HG03460 (cell line): ENCODE measurements around the gene GRAMD4.

Experiments
- ATAC-seq: cut with Tn5 transposase; IDR thresholded peaks from one replicate; pipeline ENCODE4 v1.9.1; 2021; ENCODE audit not compliant: unreplicated experiment

The GRAMD4 gene

GRCh38 chr22:46596032-46596441, 24.1 kb upstream of the GRAMD4 start:
- ATAC-seq: no peak

DNA sequence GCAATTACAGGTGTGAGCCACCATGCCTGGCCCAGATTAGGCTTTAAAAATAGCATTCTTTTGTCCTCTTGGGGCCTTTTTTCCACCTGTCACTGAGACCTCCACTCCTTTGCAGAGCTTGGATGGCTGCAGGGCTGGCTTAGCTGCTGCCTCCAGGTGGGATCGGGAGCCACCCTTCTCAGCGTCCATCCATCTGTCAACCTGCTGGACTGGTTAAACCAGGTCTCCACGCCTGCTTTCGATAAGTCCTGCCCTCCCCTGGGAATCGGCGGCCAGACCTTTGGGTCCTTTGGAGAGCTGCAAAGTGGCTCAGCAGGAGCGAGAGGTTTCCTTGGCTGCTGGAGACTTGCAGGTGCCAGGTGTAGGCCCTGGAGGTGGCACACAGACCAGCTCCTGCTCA, 23.4 kb upstream of the GRAMD4 start:
- ATAC-seq: no peak

DNA sequence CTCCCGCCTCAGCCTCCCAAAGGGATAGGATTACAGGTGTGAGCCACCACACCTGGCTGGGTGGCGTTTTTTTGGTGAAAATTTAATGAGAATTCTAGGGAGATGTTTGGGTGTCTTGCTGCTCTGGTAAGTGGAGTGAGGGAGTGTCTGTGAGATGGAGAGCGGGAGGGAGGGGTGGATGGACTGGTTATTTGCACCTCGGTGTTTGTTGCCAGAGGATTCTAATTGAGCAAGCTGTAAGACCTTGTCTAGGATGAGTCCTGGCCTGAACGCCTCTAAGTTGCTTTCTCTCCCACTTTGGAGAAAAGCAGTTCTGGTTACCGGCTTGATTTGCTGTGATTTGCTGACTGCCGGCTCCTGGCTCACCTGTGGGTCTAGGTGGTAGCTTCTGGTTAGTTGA, 22.0 kb upstream of the GRAMD4 start:
- ATAC-seq: no peak

- no peak for ATAC-seq
Measured at GRCh38 chr22:46598737-46599424, 21.3 kb upstream of the GRAMD4 start.

- ATAC-seq: no peak
Measured at GRCh38 chr22:46600273-46600796, 19.9 kb upstream of the GRAMD4 start.

DNA sequence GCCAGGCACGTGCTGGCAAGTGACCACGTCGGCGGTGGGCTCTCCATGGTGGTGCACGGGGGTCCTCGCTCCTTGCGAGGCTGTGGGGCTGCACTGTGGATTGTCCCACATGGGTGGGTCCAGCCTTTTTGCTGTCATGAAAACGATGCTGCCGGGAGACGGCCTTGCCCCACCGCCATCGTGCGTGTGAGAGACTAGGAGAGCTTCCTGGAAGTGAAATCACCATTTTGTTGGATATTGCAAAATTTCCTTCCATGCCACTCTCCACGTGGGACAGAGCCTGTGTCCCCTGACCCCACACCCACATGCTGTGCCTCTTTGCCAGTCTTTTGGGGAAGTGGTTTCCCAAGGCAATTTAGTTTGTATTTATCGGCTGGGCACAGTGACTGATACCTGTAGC, 18.2 kb upstream of the GRAMD4 start:
- no peak for ATAC-seq

GRCh38 chr22:46604306-46604690, 15.9 kb upstream of the GRAMD4 start:
- ATAC-seq: no peak

- no peak for ATAC-seq
Measured at GRCh38 chr22:46605117-46605516, 15.1 kb upstream of the GRAMD4 start.

DNA sequence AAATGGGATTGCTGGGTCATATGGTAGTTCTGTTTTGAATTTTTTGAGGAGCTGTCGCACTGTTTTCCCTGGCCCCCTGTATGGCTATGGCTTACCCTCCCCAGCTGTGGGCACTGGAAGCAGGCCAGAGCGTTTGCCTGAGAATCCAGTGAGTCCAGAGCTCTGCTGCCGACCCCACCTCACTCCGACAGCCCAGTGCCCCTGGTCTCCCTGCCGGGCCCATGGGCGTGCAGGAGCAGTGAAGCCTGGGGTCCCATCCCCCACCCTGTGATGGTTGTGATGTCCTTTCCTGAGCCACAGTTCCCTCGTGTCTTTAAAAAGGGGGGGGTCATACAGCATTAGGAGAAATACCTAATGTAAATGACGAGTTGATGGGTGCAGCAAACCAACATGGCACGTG, 13.3 kb upstream of the GRAMD4 start:
- ATAC-seq: no peak

DNA sequence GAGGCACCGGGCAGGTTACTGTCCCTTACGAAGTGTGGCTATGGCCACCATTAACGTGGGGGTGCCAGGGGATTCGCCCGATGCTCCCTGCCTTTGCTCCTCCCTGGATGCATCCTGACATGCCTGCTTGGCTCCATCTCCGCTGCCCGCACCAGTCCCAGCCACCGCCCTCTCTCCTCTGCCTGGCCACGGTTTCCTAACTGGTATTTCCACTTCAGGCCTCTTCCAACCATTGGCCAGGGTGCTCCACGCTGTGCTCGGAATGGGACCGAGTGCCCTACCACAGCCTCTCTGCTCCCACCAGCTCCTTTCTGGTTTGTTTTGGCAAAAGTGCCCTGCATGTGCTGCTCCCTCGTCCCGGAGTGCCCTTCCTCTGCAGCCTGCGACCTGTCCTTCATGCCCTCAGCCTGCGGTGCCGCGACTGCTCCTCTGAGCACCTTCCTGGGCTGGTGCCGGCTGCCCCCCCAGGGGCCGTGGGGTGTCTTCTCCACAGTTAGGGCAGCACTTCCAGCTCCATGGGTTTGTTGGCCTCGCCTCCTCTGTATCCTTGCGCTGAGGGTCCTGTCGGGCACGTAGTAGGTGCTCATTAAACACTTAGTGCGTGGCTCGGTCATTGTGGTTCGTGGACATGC, 12.6 kb upstream of the GRAMD4 start:
- ATAC-seq: no peak

DNA sequence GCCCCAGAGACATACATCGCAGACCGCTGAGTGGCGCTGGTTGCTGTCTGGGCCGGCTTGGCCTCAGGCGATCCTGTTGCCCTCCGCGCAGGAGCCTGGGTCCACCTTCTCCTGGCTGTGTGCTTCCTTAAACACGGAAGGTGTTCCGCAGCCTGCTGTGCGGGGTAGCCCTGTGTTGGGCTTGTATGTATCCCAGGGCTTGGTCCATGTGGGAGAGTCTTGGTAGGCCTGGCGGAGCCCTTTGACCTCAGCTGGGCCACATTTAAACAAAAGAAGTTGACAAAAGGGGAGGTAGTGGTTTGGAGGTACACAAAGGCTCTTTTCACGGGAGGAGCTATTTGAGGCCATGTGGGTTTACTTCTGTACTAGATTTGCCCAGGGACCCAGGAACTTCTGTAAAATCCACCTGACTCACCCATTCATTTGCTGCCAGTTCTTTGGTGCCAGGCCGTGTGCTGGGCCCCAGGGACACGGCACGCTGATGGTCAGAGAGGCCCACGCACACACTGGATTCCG, 11.0 kb upstream of the GRAMD4 start:
- no peak for ATAC-seq

GRCh38 chr22:46609724-46610201, 10.4 kb upstream of the GRAMD4 start:
- no peak for ATAC-seq

- no peak for ATAC-seq
Measured at GRCh38 chr22:46610356-46610755, 9.8 kb upstream of the GRAMD4 start.

- ATAC-seq: no peak
Measured at GRCh38 chr22:46611189-46611588, 9.0 kb upstream of the GRAMD4 start.

DNA sequence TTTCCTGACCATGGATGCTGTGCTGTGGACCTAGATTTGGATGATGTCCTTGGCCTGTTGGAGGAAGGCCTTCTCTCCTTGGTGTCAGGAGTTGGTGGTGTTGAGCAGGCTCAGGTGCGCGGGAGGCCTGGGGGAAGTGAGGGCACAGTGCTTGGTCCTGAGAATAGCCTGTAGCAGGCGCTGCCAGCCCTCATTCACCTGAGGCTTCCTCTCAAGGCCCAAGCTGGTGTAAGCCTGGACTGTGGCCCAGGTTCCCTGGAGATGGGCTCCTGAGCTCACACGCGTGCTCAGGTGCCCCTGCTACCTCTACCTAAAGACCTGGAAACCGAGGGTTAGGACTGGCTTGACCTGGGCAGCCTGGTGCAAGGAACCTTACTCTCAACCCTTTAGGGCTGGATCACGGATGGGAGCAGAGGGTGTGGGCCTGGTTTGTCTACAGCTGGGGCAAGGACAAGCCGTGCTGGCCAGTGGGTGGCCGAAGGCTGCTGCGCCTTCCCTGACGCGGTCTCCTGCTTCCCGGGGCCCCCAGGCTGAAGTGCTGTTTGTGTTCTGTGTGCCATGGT, 7.8 kb upstream of the GRAMD4 start:
- ATAC-seq: no peak

- no peak for ATAC-seq
Measured at GRCh38 chr22:46612904-46613605, 7.1 kb upstream of the GRAMD4 start.

- ATAC-seq: no peak
Measured at GRCh38 chr22:46613606-46614021, 6.6 kb upstream of the GRAMD4 start.

DNA sequence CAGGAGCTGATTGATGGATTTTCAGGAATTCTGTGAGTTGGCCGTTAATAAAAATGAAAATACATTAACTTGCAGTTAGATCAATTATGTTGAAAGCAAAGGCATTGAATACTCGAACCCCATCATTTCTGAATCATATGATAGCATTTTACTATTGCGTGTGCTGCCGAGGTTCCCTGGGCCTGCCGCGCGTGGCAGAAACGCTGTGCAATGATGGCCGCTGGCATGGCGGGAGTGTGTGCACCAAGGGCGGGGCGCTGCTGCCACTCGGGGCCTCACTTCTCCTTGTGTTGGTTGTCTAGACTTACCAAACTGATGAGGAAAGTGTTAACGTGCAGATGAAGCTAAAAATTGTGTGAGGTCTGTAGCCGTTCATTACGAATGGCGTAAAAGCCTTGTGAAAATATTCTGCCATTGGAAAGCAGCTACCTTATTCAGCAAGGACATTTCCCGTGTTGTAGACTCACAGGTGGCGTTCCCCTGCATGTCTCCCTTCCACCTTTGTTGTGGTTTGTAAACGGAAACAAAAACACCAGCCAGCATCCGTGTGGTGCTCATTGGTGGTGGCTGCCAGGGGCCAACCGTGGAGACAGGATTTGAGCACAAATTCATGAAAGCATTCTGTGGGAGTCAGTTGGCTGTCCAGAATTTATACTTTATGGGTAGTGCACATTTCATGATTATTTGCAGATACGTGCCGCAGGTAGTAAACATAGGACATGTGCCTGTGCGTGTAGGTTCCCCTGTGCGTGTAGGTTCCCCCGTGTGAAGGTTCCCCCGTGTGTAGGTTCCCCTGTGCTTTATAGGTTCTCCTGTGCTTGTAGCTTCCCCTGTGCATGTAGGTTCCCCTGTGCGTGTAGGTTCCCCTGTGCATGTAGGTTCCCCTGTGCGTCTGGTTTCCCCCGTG, 5.9 kb upstream of the GRAMD4 start:
- no peak for ATAC-seq

- no peak for ATAC-seq
Measured at GRCh38 chr22:46617207-46617985, 2.8 kb upstream of the GRAMD4 start.
